ENCODE results near the gene NTHL1.

The NTHL1 gene

GRCh38 chr16:2025878-2026460, 21.7 kb downstream of the NTHL1 start:
- Histone ChIP-seq H3K4me3 (ENCODE audit: extremely low read depth, insufficient read depth, low read length, poor library complexity, severe bottlenecking) (peak overlapping the region; percentile 11), H3K4me1 (ENCODE audit: control insufficient read depth, insufficient read depth, low read length, poor library complexity, severe bottlenecking) (peaks cover 25% of the 10 kb centered on the region), H3K36me3 (ENCODE audit: control insufficient read depth, insufficient read depth, low read length) (peaks cover 22% of the 10 kb centered on the region), H3K9me3 (ENCODE audit: control insufficient read depth, low read length) (no peaks in the 10 kb centered on the region), H3K27ac (ENCODE audit: low read depth, low read length, severe bottlenecking) (no peak overlapping the region)
- WGBS, 2 experiments (ENCODE audit: insufficient coverage in 2 of 2): 84 to 89% methylated on average over 10 to 13 of the region's 16 CpGs

GRCh38 chr16:2025251-2025650, 22.4 kb downstream of the NTHL1 start:
- Histone ChIP-seq H3K27ac (ENCODE audit: low read depth, low read length, severe bottlenecking) (no peak overlapping the region), H3K36me3 (ENCODE audit: control insufficient read depth, insufficient read depth, low read length) (peaks cover 15% of the 10 kb centered on the region), H3K4me1 (ENCODE audit: control insufficient read depth, insufficient read depth, low read length, poor library complexity, severe bottlenecking) (peaks cover 22% of the 10 kb centered on the region), H3K4me3 (ENCODE audit: extremely low read depth, insufficient read depth, low read length, poor library complexity, severe bottlenecking) (no peak overlapping the region), H3K9me3 (ENCODE audit: control insufficient read depth, low read length) (no peaks in the 10 kb centered on the region)
- 96 to 98% methylated on average over 14 of the region's 14 CpGs for WGBS, 2 experiments (ENCODE audit: insufficient coverage in 2 of 2)

GRCh38 chr16:2024032-2024420, 23.6 kb downstream of the NTHL1 start:
- H3K36me3 ChIP-seq (ENCODE audit: control insufficient read depth, insufficient read depth, low read length): peaks cover 8% of the 10 kb centered on the region
- no peaks in the 10 kb centered on the region for H3K9me3 ChIP-seq (ENCODE audit: control insufficient read depth, low read length)
- no peak overlapping the region for H3K27ac ChIP-seq (ENCODE audit: low read depth, low read length, severe bottlenecking)
- no peak overlapping the region for H3K4me3 ChIP-seq (ENCODE audit: extremely low read depth, insufficient read depth, low read length, poor library complexity, severe bottlenecking)
- 93 to 97% methylated on average over 9 to 12 of the region's 12 CpGs for WGBS, 2 experiments (ENCODE audit: insufficient coverage in 2 of 2)
- peaks cover 22% of the 10 kb centered on the region for H3K4me1 ChIP-seq (ENCODE audit: control insufficient read depth, insufficient read depth, low read length, poor library complexity, severe bottlenecking)

GRCh38 chr16:2023092-2024031, 24.3 kb downstream of the NTHL1 start:
- H3K36me3 ChIP-seq (ENCODE audit: control insufficient read depth, insufficient read depth, low read length): peaks cover 1% of the 10 kb centered on the region
- WGBS, 2 experiments (ENCODE audit: insufficient coverage in 2 of 2): 15% methylated on average over 38 to 44 of the region's 53 CpGs
- peak overlapping the region; percentile 31 for H3K4me3 ChIP-seq (ENCODE audit: extremely low read depth, insufficient read depth, low read length, poor library complexity, severe bottlenecking)
- H3K4me1 ChIP-seq (ENCODE audit: control insufficient read depth, insufficient read depth, low read length, poor library complexity, severe bottlenecking): peaks cover 22% of the 10 kb centered on the region
- H3K9me3 ChIP-seq (ENCODE audit: control insufficient read depth, low read length): no peaks in the 10 kb centered on the region
- peak overlapping the region; percentile 86 for H3K27ac ChIP-seq (ENCODE audit: low read depth, low read length, severe bottlenecking)

GRCh38 chr16:2022723-2023091, 24.9 kb downstream of the NTHL1 start:
- Histone ChIP-seq H3K9me3 (ENCODE audit: control insufficient read depth, low read length) (no peaks in the 10 kb centered on the region), H3K36me3 (ENCODE audit: control insufficient read depth, insufficient read depth, low read length) (no peaks in the 10 kb centered on the region), H3K27ac (ENCODE audit: low read depth, low read length, severe bottlenecking) (peak overlapping the region; percentile 86), H3K4me3 (ENCODE audit: extremely low read depth, insufficient read depth, low read length, poor library complexity, severe bottlenecking) (peak overlapping the region; percentile 31), H3K4me1 (ENCODE audit: control insufficient read depth, insufficient read depth, low read length, poor library complexity, severe bottlenecking) (peaks cover 22% of the 10 kb centered on the region)
- WGBS, 2 experiments (ENCODE audit: insufficient coverage in 2 of 2): 7 to 8% methylated on average over 8 to 14 of the region's 14 CpGs

- peaks cover 18% of the 10 kb centered on the region for H3K4me1 ChIP-seq (ENCODE audit: control insufficient read depth, insufficient read depth, low read length, poor library complexity, severe bottlenecking)
- no peak overlapping the region for H3K27ac ChIP-seq (ENCODE audit: low read depth, low read length, severe bottlenecking)
- H3K36me3 ChIP-seq (ENCODE audit: control insufficient read depth, insufficient read depth, low read length): no peaks in the 10 kb centered on the region
- no peaks in the 10 kb centered on the region for H3K9me3 ChIP-seq (ENCODE audit: control insufficient read depth, low read length)
- H3K4me3 ChIP-seq (ENCODE audit: extremely low read depth, insufficient read depth, low read length, poor library complexity, severe bottlenecking): peak overlapping the region; percentile 26
- WGBS, 2 experiments (ENCODE audit: insufficient coverage in 2 of 2): 4 to 5% methylated on average over 74 to 94 of the region's 96 CpGs
Observed at GRCh38 chr16:2019921-2020831, 27.5 kb downstream of the NTHL1 start.

- Histone ChIP-seq H3K4me1 (ENCODE audit: control insufficient read depth, insufficient read depth, low read length, poor library complexity, severe bottlenecking) (peaks cover 14% of the 10 kb centered on the region), H3K4me3 (ENCODE audit: extremely low read depth, insufficient read depth, low read length, poor library complexity, severe bottlenecking) (peak within 1 kb of the TSS; percentile 26)
- 10 to 12% methylated on average over 19 to 33 of the region's 33 CpGs for WGBS, 2 experiments (ENCODE audit: insufficient coverage in 2 of 2)
Observed at GRCh38 chr16:2019518-2019920, 28.1 kb downstream of the NTHL1 start, which contains the start of gene NPW. NPW (plus strand) TSS chr16:2019785.

GRCh38 chr16:2016407-2016922, 31.2 kb downstream of the NTHL1 start:
- WGBS, 2 experiments (ENCODE audit: insufficient coverage in 2 of 2): 52 to 58% methylated on average over 11 to 12 of the region's 13 CpGs
- Histone ChIP-seq H3K27ac (ENCODE audit: low read depth, low read length, severe bottlenecking) (no peak overlapping the region), H3K36me3 (ENCODE audit: control insufficient read depth, insufficient read depth, low read length) (no peaks in the 10 kb centered on the region), H3K9me3 (ENCODE audit: control insufficient read depth, low read length) (no peaks in the 10 kb centered on the region), H3K4me1 (ENCODE audit: control insufficient read depth, insufficient read depth, low read length, poor library complexity, severe bottlenecking) (no peaks in the 10 kb centered on the region), H3K4me3 (ENCODE audit: extremely low read depth, insufficient read depth, low read length, poor library complexity, severe bottlenecking) (no peak overlapping the region)

More at GRCh38 chr16:2019518-2019920, 28.1 kb downstream of the NTHL1 start, which contains the start of gene NPW:
- no peaks in the 10 kb centered on the region for H3K36me3 ChIP-seq (ENCODE audit: control insufficient read depth, insufficient read depth, low read length)
- no peaks in the 10 kb centered on the region for H3K9me3 ChIP-seq (ENCODE audit: control insufficient read depth, low read length)
- no peak within 1 kb of the TSS for H3K27ac ChIP-seq (ENCODE audit: low read depth, low read length, severe bottlenecking)

GRCh38 chr16:2015947-2016208, 31.8 kb downstream of the NTHL1 start:
- no peaks in the 10 kb centered on the region for H3K4me1 ChIP-seq (ENCODE audit: control insufficient read depth, insufficient read depth, low read length, poor library complexity, severe bottlenecking)
- no peak overlapping the region for H3K4me3 ChIP-seq (ENCODE audit: extremely low read depth, insufficient read depth, low read length, poor library complexity, severe bottlenecking)
- 95% methylated on average over 4 to 5 of the region's 7 CpGs for WGBS, 2 experiments (ENCODE audit: insufficient coverage in 2 of 2)
- H3K9me3 ChIP-seq (ENCODE audit: control insufficient read depth, low read length): no peaks in the 10 kb centered on the region
- no peaks in the 10 kb centered on the region for H3K36me3 ChIP-seq (ENCODE audit: control insufficient read depth, insufficient read depth, low read length)
- no peak overlapping the region for H3K27ac ChIP-seq (ENCODE audit: low read depth, low read length, severe bottlenecking)

- WGBS, 2 experiments (ENCODE audit: insufficient coverage in 2 of 2): 88 to 92% methylated on average over 17 to 18 of the region's 24 CpGs
Observed at GRCh38 chr16:2015117-2015946, 32.3 kb downstream of the NTHL1 start.

More at GRCh38 chr16:2015117-2015946, 32.3 kb downstream of the NTHL1 start:
- Histone ChIP-seq H3K4me3 (ENCODE audit: extremely low read depth, insufficient read depth, low read length, poor library complexity, severe bottlenecking) (no peak overlapping the region), H3K9me3 (ENCODE audit: control insufficient read depth, low read length) (no peaks in the 10 kb centered on the region), H3K36me3 (ENCODE audit: control insufficient read depth, insufficient read depth, low read length) (no peaks in the 10 kb centered on the region), H3K4me1 (ENCODE audit: control insufficient read depth, insufficient read depth, low read length, poor library complexity, severe bottlenecking) (peaks cover 5% of the 10 kb centered on the region), H3K27ac (ENCODE audit: low read depth, low read length, severe bottlenecking) (no peak overlapping the region)
